Neuron (in vitro differentiated cells): Measurements from ENCODE around the gene HIF3A.

Experiments
- H2AFZ ChIP-seq: one replicate; pipeline ENCODE4 v1.6.1; 2013; ENCODE audit warnings: low read depth, mild to moderate bottlenecking, inconsistent platforms, low read length, moderate library complexity
- H3K27me3 ChIP-seq: one replicate; pipeline ENCODE4 v1.6.1; 2013; ENCODE audit warnings: low read length; ENCODE audit not compliant: insufficient read depth
- H3K36me3 ChIP-seq: one replicate; pipeline ENCODE4 v1.6.1; 2013; ENCODE audit warnings: low read length; ENCODE audit not compliant: insufficient read depth
- H3K4me1 ChIP-seq: one replicate; pipeline ENCODE4 v1.6.1; 2013; ENCODE audit warnings: low read length; ENCODE audit not compliant: insufficient read depth
- H3K4me3 ChIP-seq: 2 replicates; pipeline ENCODE4 v1.5.1; 2013; ENCODE audit warnings: mild to moderate bottlenecking, low read length, moderate library complexity
- H3K9me3 ChIP-seq: one replicate; pipeline ENCODE4 v1.6.1; 2013; ENCODE audit warnings: low read length

HIF3A gene

GRCh38 chr19:46347572-46347883 lies 50.7 kb downstream of the HIF3A start:
- no peak overlapping the region for H2AFZ ChIP-seq
- peaks cover 19% of the 10 kb centered on the region for H3K36me3 ChIP-seq
- H3K4me3 ChIP-seq, result peak overlapping the region; percentile 92
- no peaks in the 10 kb centered on the region for H3K9me3 ChIP-seq
- no peaks in the 10 kb centered on the region for H3K27me3 ChIP-seq
- H3K4me1 ChIP-seq, result peaks cover 11% of the 10 kb centered on the region

- Histone ChIP-seq H3K4me1 (peaks cover 11% of the 10 kb centered on the region), H3K27me3 (no peaks in the 10 kb centered on the region), H3K4me3 (peak overlapping the region; percentile 92), H3K36me3 (peaks cover 22% of the 10 kb centered on the region), H2AFZ (no peak overlapping the region), H3K9me3 (no peaks in the 10 kb centered on the region)
Observed at GRCh38 chr19:46347985-46348384, 51.1 kb downstream of the HIF3A start.

- H3K9me3 ChIP-seq, result no peaks in the 10 kb centered on the region
- no peaks in the 10 kb centered on the region for H3K27me3 ChIP-seq
- H3K4me1 ChIP-seq, result peaks cover 11% of the 10 kb centered on the region
- no peak overlapping the region for H2AFZ ChIP-seq
- peaks cover 36% of the 10 kb centered on the region for H3K36me3 ChIP-seq
- no peak overlapping the region for H3K4me3 ChIP-seq
Observed at GRCh38 chr19:46349311-46349993, 52.6 kb downstream of the HIF3A start.

GRCh38 chr19:46350029-46350757 lies 53.4 kb downstream of the HIF3A start:
- H2AFZ ChIP-seq, result no peak overlapping the region
- H3K36me3 ChIP-seq, result peaks cover 43% of the 10 kb centered on the region
- peaks cover 11% of the 10 kb centered on the region for H3K4me1 ChIP-seq
- H3K4me3 ChIP-seq, result no peak overlapping the region
- no peaks in the 10 kb centered on the region for H3K27me3 ChIP-seq
- no peaks in the 10 kb centered on the region for H3K9me3 ChIP-seq

- Histone ChIP-seq H3K27me3 (no peaks in the 10 kb centered on the region), H3K4me1 (peaks cover 11% of the 10 kb centered on the region), H3K9me3 (no peaks in the 10 kb centered on the region), H3K36me3 (peaks cover 49% of the 10 kb centered on the region), H3K4me3 (no peak overlapping the region), H2AFZ (no peak overlapping the region)
Observed at GRCh38 chr19:46350758-46351159, 53.9 kb downstream of the HIF3A start.

GRCh38 chr19:46351241-46352041 lies 54.6 kb downstream of the HIF3A start:
- H3K27me3 ChIP-seq, result no peaks in the 10 kb centered on the region
- no peak overlapping the region for H2AFZ ChIP-seq
- peaks cover 8% of the 10 kb centered on the region for H3K4me1 ChIP-seq
- no peak overlapping the region for H3K4me3 ChIP-seq
- H3K9me3 ChIP-seq, result no peaks in the 10 kb centered on the region
- peaks cover 56% of the 10 kb centered on the region for H3K36me3 ChIP-seq

- Histone ChIP-seq H3K4me1 (peaks cover 2% of the 10 kb centered on the region), H3K36me3 (peaks cover 73% of the 10 kb centered on the region), H3K4me3 (no peak overlapping the region)
Observed at GRCh38 chr19:46353730-46354528, 57.1 kb downstream of the HIF3A start.

GRCh38 chr19:46355234-46356148 lies 58.6 kb downstream of the HIF3A start:
- Histone ChIP-seq H3K36me3 (peaks cover 74% of the 10 kb centered on the region), H2AFZ (no peak overlapping the region), H3K4me3 (no peak overlapping the region)

More at GRCh38 chr19:46353730-46354528, 57.1 kb downstream of the HIF3A start:
- Histone ChIP-seq H3K27me3 (no peaks in the 10 kb centered on the region), H2AFZ (no peak overlapping the region), H3K9me3 (no peaks in the 10 kb centered on the region)

GRCh38 chr19:46356149-46357055 lies 59.6 kb downstream of the HIF3A start:
- Histone ChIP-seq H3K27me3 (no peaks in the 10 kb centered on the region), H3K4me3 (no peak overlapping the region), H3K9me3 (no peaks in the 10 kb centered on the region), H3K4me1 (no peaks in the 10 kb centered on the region), H3K36me3 (peaks cover 77% of the 10 kb centered on the region), H2AFZ (no peak overlapping the region)

More at GRCh38 chr19:46355234-46356148, 58.6 kb downstream of the HIF3A start:
- no peaks in the 10 kb centered on the region for H3K9me3 ChIP-seq
- H3K27me3 ChIP-seq, result no peaks in the 10 kb centered on the region
- no peaks in the 10 kb centered on the region for H3K4me1 ChIP-seq

- Histone ChIP-seq H3K4me3 (no peak overlapping the region), H2AFZ (no peak overlapping the region), H3K27me3 (no peaks in the 10 kb centered on the region), H3K36me3 (peaks cover 66% of the 10 kb centered on the region), H3K4me1 (no peaks in the 10 kb centered on the region), H3K9me3 (no peaks in the 10 kb centered on the region)
Observed at GRCh38 chr19:46357846-46358583, 61.2 kb downstream of the HIF3A start.

- Histone ChIP-seq H3K27me3 (no peaks in the 10 kb centered on the region), H3K9me3 (no peaks in the 10 kb centered on the region), H3K4me1 (no peaks in the 10 kb centered on the region), H3K4me3 (no peak overlapping the region), H2AFZ (no peak overlapping the region), H3K36me3 (peaks cover 63% of the 10 kb centered on the region)
Observed at GRCh38 chr19:46361915-46362314, 65.1 kb downstream of the HIF3A start.
